ENCODE results near the gene GPR39. TPM values are rescaled to one million over a fixed set of nuclear protein-coding genes. Genes with fewer than 3 reads are reported as not detected.

Gene GPR39
- total RNA-seq, 1 donor from 2014 or later: not detected

GRCh38 chr2:132641819-132642218 lies 225.2 kb downstream of the GPR39 start:
- Histone ChIP-seq H3K27me3 (no peaks in the 10 kb centered on the region), H3K4me1 (no peaks in the 10 kb centered on the region), H3K36me3 (no peaks in the 10 kb centered on the region), H3K9me3 (no peaks in the 10 kb centered on the region), H3K27ac (no peak overlapping the region), H3K4me3 (no peak overlapping the region)
- DNase-seq (ENCODE audit: extremely low spot score in 2 of 2): no peak
- TF ChIP-seq CTCF (IDR thresholded peaks at IDR 0.05) (no peak), POLR2AphosphoS5 (IDR thresholded peaks at IDR 0.05; ENCODE audit: insufficient read depth in 1 of 2, low read depth in 1 of 2) (no peak), POLR2A (IDR thresholded peaks at IDR 0.05) (no peak)
- intact Hi-C loops (cut with DNase I): no loop called here

GRCh38 chr2:132642415-132642814 lies 225.8 kb downstream of the GPR39 start:
- H3K4me1 ChIP-seq: no peaks in the 10 kb centered on the region
- intact Hi-C loops (cut with DNase I): no loop called here
- DNase-seq (ENCODE audit: extremely low spot score in 2 of 2): no peak
- H3K27ac ChIP-seq: no peak overlapping the region
- no peaks in the 10 kb centered on the region for H3K36me3 ChIP-seq
- H3K9me3 ChIP-seq: no peaks in the 10 kb centered on the region
- H3K4me3 ChIP-seq: no peak overlapping the region
- no peak for TF ChIP-seq POLR2A (IDR thresholded peaks at IDR 0.05)
- no peak for TF ChIP-seq POLR2AphosphoS5 (IDR thresholded peaks at IDR 0.05; ENCODE audit: insufficient read depth in 1 of 2, low read depth in 1 of 2)
- TF ChIP-seq CTCF (IDR thresholded peaks at IDR 0.05): no peak
- H3K27me3 ChIP-seq: no peaks in the 10 kb centered on the region

GRCh38 chr2:132645176-132645575 lies 228.6 kb downstream of the GPR39 start:
- no peak for DNase-seq (ENCODE audit: extremely low spot score in 2 of 2)
- no peak overlapping the region for H3K4me3 ChIP-seq
- no peak overlapping the region for H3K27ac ChIP-seq
- H3K27me3 ChIP-seq: no peaks in the 10 kb centered on the region
- H3K4me1 ChIP-seq: no peaks in the 10 kb centered on the region
- H3K36me3 ChIP-seq: no peaks in the 10 kb centered on the region
- intact Hi-C loops (cut with DNase I): no loop called here
- TF ChIP-seq POLR2A (IDR thresholded peaks at IDR 0.05): no peak
- H3K9me3 ChIP-seq: no peaks in the 10 kb centered on the region

GRCh38 chr2:132645722-132646539 lies 229.3 kb downstream of the GPR39 start:
- no peaks in the 10 kb centered on the region for H3K36me3 ChIP-seq
- no peak for DNase-seq (ENCODE audit: extremely low spot score in 2 of 2)

GRCh38 chr2:132646540-132647108 lies 230.0 kb downstream of the GPR39 start:
- Histone ChIP-seq H3K4me3 (no peak overlapping the region), H3K9me3 (no peaks in the 10 kb centered on the region), H3K4me1 (no peaks in the 10 kb centered on the region), H3K36me3 (no peaks in the 10 kb centered on the region), H3K27ac (no peak overlapping the region), H3K27me3 (no peaks in the 10 kb centered on the region)
- intact Hi-C loops (cut with DNase I): no loop called here
- DNase-seq (ENCODE audit: extremely low spot score in 2 of 2): no peak
- TF ChIP-seq POLR2A (IDR thresholded peaks at IDR 0.05) (no peak), POLR2AphosphoS5 (IDR thresholded peaks at IDR 0.05; ENCODE audit: insufficient read depth in 1 of 2, low read depth in 1 of 2) (no peak), CTCF (IDR thresholded peaks at IDR 0.05) (no peak)

More at GRCh38 chr2:132645722-132646539, 229.3 kb downstream of the GPR39 start:
- TF ChIP-seq POLR2AphosphoS5 (IDR thresholded peaks at IDR 0.05; ENCODE audit: insufficient read depth in 1 of 2, low read depth in 1 of 2) (no peak), POLR2A (IDR thresholded peaks at IDR 0.05) (no peak), CTCF (IDR thresholded peaks at IDR 0.05) (no peak)
- Histone ChIP-seq H3K4me1 (no peaks in the 10 kb centered on the region), H3K4me3 (no peak overlapping the region), H3K27me3 (no peaks in the 10 kb centered on the region), H3K27ac (no peak overlapping the region), H3K9me3 (no peaks in the 10 kb centered on the region)
- intact Hi-C loops (cut with DNase I): no loop called here

Data from vagina (tissue), 2 donors.